GM18498 (cell line): Measurements from ENCODE around the gene PLCL2.
A peak's percentile ranks its signal among the peaks of the same experiment; 100 is the strongest.

Source experiments
- ATAC-seq: cut with Tn5 transposase; IDR thresholded peaks from one replicate; pipeline ENCODE4 v1.9.1; 2021; ENCODE audit warnings: mild to moderate bottlenecking, moderate library complexity; ENCODE audit not compliant: unreplicated experiment

PLCL2 gene

GRCh38 chr3:17038900-17039553, 154.3 kb downstream of the PLCL2 start:
- no peak for ATAC-seq

GRCh38 chr3:17039594-17039993, 154.8 kb downstream of the PLCL2 start:
- ATAC-seq: no peak

- no peak for ATAC-seq
These were observed 155.7 kb downstream of the PLCL2 start for GRCh38 chr3:17040322-17040989.

GRCh38 chr3:17040990-17041377, 156.2 kb downstream of the PLCL2 start:
- ATAC-seq: no peak

GRCh38 chr3:17044855-17045254, 160.1 kb downstream of the PLCL2 start:
- ATAC-seq: peak; percentile 84

GRCh38 chr3:17045705-17046104, 160.9 kb downstream of the PLCL2 start:
- no peak for ATAC-seq

GRCh38 chr3:17046623-17047022, 161.9 kb downstream of the PLCL2 start:
- no peak for ATAC-seq

- no peak for ATAC-seq
These were observed 162.4 kb downstream of the PLCL2 start for GRCh38 chr3:17047162-17047561.

GRCh38 chr3:17047894-17048293, 163.1 kb downstream of the PLCL2 start:
- no peak for ATAC-seq

- ATAC-seq: no peak
These were observed 165.3 kb downstream of the PLCL2 start for GRCh38 chr3:17050071-17050470.

GRCh38 chr3:17050506-17050905, 165.8 kb downstream of the PLCL2 start:
- no peak for ATAC-seq

GRCh38 chr3:17052363-17052762, 167.6 kb downstream of the PLCL2 start:
- ATAC-seq: peak; percentile 62

GRCh38 chr3:17054301-17054981, 169.7 kb downstream of the PLCL2 start:
- no peak for ATAC-seq

GRCh38 chr3:17054982-17055343, 170.2 kb downstream of the PLCL2 start:
- no peak for ATAC-seq

- peak; percentile 75 for ATAC-seq
These were observed 170.9 kb downstream of the PLCL2 start for GRCh38 chr3:17055374-17056276.

GRCh38 chr3:17057321-17057720, 172.6 kb downstream of the PLCL2 start:
- ATAC-seq: no peak

GRCh38 chr3:17059989-17060550, 175.3 kb downstream of the PLCL2 start:
- ATAC-seq: no peak

GRCh38 chr3:17061005-17061404, 176.2 kb downstream of the PLCL2 start:
- ATAC-seq: no peak

- no peak for ATAC-seq
These were observed 178.0 kb downstream of the PLCL2 start for GRCh38 chr3:17062736-17063135.

- ATAC-seq: no peak
These were observed 178.8 kb downstream of the PLCL2 start for GRCh38 chr3:17063596-17063995.

- no peak for ATAC-seq
These were observed 180.6 kb downstream of the PLCL2 start for GRCh38 chr3:17065315-17065714.
